NCI-H2029 treated with DMSO at 0.1 percent for 48 hours (cell line): ENCODE measurements around the gene B3GALNT1.

Source experiments
- DNase-seq: peaks from one replicate; lab custom pipeline; 2025; lab: John Stamatoyannopoulos, UW

The B3GALNT1 gene

DNA sequence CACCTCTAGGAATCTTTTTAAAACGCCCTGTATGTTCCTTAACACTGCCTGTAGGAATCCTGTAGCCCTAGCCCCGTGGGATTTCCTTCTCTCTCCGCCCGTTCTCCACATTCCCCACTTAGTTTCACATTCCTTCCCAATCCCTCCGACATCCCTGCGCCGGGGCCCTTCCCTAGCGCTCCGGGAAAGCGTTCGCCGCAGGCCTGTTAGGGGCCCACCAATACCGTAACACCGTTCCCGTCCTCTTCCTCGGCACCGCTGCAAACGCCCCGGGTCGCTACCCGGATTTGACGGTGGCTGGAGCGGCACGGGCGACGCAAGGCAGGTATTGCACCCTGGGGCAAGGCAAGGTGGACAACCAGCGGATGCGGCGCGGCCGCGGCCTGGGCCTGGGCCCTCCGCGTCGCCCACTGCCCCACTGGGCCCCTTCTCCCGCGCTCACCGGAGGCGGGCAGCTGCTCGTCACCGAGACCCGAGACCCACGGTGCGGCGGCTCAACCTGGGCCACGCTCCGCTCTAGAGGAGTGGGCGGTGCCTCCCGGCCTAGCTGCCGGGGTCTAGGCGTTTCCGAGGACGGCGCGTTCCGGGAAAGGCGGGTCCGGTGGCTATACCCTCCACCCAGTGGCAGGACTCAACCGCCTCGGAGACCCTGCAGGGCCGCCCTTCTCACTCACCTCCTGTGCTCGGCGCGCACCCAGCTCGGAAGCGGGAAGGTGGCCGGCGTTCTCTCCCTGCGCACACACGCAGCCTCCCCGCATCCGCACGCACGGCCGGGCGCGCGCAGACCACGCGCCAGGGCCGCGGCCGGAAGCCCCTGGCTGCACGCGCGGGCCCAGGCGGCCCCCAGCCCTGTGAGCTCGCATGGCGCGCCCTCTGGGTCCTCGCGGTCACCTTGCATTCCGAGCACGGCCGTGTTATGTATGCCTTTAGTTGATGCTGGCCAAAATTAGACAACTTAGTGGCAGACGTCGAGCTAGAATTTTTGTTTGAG, at the start of gene B3GALNT1:
Gene B3GALNT1 (minus strand): TSS at position 789 of the 991 bp plus-strand sequence. CDS start 18,595 bp downstream, outside the sequence.
- peak; percentile 7 for DNase-seq

DNA sequence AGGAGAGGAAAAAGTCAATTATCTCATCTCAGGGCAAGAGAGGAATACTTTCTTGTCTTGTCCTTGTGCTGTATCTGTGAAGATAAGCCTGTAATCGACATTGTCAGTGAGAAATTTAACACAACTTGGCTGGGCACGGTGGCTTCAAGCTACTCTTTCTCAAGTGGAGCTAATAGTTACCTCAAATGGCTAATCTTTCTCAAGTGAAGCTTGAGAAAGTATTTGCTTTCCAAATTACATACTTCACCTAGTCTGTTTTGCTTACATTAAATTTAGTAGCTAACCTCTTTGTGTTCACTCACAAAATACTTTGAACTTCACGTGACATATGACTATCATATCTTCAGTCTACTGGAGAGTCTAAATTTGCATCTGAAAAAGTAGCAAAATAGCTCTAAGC, 48.3 kb upstream of the B3GALNT1 start:
- DNase-seq = no peak

DNA sequence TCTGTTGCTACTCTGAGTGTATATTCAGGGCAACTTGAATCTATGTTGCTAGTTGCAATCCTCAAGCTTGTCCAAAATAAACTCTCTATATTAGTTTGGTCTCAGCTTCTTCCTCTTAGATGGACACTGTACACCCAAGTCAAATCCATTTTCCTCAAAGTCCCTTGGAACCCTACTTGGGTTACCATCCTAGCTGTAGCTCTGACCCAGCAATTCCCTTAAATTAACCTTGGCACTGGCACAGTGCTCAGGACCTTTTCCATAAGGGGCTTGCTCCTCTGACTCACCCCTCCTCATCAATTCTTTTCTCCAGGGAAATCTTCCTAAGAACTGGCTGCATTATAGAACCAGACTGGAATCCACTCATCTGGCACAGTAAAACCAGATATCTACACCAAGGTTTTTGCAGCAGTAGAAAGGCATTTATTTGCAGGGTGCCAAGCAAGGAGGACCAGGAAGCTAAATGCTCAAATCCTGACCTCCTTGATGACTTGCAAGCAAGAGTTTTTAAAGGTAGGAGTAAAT, 44.9 kb upstream of the B3GALNT1 start:
- DNase-seq = no peak

GRCh38 chr3:161149529-161149928, 44.4 kb upstream of the B3GALNT1 start:
- DNase-seq = no peak

GRCh38 chr3:161148832-161149475, 43.8 kb upstream of the B3GALNT1 start:
- no peak for DNase-seq

GRCh38 chr3:161142486-161142885, 37.3 kb upstream of the B3GALNT1 start:
- no peak for DNase-seq

DNA sequence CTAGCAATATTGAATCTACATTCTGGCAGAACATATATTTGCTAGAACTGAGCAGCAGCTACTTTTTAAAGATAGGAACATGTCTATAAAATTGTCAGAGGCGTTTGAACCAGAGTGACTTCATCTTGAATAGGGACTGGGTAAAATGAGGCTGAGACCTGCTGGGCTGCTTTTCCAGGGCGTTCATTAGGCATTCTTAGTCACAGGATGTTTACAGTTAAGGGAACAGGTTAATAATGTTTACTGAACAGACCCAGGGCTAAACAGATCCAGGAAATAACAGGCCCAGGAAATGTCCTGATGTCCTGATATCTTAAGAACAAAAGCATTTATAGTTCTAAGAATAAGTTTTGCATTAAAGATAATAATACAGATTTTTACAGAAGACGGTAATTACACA, 34.5 kb upstream of the B3GALNT1 start:
- no peak for DNase-seq

DNA sequence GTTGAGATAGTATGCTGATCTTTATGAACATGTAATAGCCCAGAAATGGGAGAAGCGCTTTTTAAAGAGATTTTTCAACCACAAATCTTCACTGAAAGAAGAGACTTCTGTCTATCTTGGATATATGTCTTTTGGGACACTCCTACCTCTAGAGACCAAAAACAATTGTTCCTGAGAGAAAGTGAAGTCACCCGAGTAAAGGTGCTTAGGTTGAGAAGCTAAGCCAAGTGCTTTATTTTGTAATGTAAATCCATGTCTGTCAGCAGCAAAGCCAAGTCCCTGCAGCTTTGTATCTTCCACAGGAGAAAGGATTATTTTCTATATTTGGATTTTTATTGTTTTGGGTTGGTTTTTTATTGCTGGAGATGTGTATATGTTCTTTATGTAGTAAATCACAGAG, 32.1 kb upstream of the B3GALNT1 start:
- DNase-seq = no peak

GRCh38 chr3:161132391-161132790, 27.2 kb upstream of the B3GALNT1 start:
- DNase-seq = no peak

DNA sequence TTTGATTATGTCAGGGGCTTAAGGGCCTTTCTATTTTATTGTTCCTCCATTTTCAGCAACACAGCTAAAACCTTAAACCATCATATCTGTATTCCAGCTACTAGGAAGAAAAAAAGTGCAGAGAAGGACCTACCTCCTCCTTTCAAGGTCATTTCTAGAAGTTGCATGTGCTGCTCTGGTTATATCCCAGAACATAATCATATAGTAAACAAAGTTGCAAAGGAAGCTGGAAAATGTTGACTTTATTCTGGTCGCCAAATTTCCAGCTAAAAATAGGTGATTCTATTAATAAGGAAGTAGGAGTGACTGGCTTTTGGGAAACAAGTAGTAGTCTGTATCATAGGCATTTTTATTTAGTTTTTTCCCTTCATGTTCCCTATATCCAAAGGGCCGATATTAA, 21.3 kb upstream of the B3GALNT1 start:
- no peak for DNase-seq

DNA sequence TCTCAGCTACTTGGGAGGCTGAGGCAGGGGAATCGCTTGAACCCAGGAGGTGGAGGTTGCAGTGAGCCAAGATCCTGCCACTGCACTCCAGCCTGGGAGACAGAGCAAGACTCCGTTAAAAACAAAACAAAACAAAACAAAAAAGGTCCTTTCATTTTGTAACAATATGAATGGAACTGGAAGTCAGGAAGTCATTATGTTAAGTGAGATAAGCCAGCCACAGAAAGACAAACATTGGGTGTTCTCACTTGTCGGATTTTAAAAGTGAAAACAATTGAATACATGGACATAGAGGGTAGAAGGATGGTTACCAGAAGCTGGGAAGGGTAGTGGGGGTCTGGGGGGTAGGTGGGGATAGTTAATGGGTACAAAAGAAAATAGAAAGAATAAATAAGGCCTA, 12.5 kb upstream of the B3GALNT1 start:
- DNase-seq = no peak

DNA sequence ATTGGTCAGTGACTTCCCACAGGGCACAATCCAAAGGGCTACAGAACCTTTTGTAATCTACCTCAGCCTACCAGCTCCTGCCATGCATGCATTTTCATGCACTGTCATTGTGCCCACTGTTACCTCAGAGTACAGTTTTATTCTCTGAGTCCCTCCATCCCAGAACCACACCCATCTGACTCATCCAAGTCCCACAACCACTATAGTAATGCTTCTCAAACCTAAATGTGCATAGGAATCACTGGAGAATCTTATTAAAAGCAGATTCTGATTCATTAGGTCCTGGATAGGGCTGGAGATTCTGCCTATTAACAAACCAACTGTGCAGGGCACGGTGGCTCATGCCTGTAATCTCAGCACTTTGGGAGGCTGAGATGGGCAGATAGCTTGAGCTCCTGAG, 3.7 kb upstream of the B3GALNT1 start:
- no peak for DNase-seq

GRCh38 chr3:161107311-161107710, 2.2 kb upstream of the B3GALNT1 start:
- DNase-seq = no peak

DNA sequence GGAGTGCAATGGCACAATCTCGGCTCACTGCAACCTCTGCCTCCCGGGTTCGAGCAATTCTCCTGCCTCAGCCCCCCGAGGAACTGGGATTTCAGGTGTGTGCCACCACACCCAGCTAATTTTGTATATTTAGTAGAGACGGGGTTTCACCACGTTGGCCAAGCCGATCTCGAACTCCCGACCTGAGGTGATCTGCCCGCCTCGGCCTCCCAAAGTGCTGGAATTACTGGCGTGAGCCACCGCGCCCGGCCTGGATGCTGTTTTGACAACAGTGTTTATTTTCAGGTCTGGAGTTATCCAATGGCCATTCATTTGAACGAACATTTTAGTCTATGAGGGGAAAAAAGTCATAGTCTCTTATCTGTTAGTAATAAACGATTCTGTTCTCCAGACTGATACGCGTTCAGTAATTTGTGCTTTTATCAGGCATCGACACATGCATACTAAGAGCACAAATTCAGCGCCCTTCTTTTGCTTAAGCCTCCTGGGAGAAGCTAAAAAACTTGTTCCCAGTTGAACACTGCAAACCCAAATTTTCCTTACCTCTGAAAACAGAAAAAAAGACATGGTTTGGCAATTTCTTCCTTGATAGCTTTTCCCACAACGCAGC, 1.3 kb downstream of the B3GALNT1 start:
- no peak for DNase-seq

GRCh38 chr3:161101609-161102008, 3.5 kb downstream of the B3GALNT1 start:
- no peak for DNase-seq

DNA sequence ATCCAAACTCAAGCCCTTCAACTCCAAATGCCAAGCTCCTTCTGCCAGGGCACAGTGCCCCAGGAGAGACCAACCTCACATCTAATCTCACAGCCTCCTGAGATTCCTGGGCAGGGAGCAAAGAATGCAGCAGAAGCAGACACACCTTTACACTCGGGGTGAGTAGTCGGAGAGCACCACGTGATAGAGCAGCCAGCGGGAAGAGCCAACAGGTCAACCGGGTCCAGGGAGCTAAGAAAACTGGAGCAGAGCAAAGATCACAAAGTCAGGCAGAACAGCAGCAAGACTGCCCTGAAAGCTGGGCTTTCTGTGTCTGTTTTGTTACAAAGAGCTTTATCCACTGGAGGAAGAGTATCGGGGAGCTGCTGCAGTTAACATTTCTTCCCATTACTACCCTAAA, 4.2 kb downstream of the B3GALNT1 start:
- DNase-seq = no peak

DNA sequence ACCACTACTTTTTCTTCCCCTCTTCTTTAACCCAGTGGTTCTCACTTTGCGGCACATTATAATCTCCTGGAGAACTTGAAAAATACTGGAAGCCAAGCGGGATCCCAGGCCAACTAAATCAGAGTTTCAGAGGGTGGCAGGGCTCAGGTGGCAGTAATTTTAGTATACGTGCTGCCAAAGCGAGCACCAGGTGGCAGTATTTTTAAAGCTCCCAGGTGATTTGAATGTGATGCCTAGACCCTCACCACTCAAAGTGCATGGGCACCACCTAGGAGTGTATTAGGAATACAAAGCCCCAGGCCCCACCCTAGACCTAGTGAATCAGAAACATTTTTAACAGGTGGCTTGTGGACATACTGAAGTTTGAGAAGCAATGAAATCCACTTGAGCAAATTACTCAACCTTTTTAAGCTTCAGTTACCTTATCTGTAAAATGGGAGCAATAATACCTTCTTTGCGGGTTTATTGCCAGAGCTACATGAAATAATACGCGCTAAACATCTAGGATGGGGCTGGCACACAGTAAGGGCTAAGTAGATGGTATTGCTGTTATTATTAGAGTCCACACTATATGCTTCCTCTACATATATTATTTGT, 8.3 kb downstream of the B3GALNT1 start:
- DNase-seq = no peak

DNA sequence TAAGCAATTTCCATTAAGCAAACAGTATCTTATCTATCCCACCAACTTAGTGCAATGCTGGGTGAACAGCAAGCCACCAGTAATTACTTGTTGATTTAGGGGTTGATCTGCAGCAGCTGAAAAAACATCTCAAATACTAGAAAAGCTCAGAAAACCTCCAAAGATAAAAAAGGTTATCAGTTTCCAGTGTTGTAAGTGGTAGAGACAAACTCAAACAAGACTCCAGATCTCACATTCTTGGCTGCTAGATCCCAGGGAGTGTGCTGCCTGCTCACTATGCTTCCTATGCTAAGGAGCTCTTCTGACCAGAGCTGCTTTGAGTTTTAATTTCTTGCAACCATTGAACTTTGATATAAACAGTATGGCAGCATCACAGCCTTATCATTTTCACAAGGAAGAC, 11.3 kb downstream of the B3GALNT1 start:
- no peak for DNase-seq

DNA sequence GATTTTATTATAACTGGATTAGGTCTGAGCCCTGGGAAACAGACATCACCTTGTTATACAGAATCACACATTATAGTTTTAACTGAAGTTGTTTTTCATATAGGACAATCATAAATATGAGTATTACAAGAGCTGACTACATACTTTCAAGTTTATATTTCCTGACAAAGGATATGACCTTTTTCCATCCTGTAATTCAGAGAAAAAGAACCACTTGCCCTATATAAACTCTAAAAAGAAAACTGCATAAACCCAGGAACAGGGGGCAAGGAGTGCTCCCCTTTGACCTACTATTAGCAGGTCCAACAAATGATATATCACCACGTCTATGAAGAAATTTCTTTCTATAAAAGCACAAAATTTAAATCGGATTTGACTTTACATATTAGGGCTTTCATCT, 20.9 kb downstream of the B3GALNT1 start:
- DNase-seq = no peak

DNA sequence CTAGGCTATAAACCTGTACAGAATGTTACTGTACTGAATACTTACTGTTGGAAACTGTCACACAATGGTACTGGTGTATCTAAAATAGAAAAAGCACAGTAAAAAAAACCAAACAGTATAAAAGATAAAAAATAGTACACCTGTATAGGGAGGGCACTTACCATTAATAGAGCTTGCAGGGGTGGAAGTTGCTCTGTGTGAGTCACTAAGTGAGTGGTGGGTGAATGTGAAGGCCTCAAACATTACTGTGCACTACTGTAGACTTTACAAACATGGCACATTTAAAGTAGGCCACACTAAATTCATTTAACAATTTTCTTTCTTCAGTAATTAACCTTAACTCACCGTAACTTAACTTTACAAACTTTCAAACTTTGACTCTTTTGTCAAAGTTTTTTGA, 22.0 kb downstream of the B3GALNT1 start:
- no peak for DNase-seq

GRCh38 chr3:161082063-161082462, 23.1 kb downstream of the B3GALNT1 start:
- DNase-seq = no peak

- no peak for DNase-seq
Observed at GRCh38 chr3:161081633-161082032, 23.5 kb downstream of the B3GALNT1 start.
